HCT116 (cell line): ENCODE results near the gene ZNF845.

Source experiments
- CEBPB ChIP-seq: IDR thresholded peaks from 2 replicates; pipeline ENCODE4 v1.6.1; 2012; ENCODE audit warnings: low read depth
- EGR1 ChIP-seq: IDR thresholded peaks from 2 replicates; pipeline ENCODE4 v1.6.1; 2012; ENCODE audit warnings: low read depth
- EZH2 ChIP-seq: fragments of 200-600 bp; sonication (generic); IDR thresholded peaks from 2 replicates; pipeline ENCODE4 v1.6.1; 2017; ENCODE audit warnings: antibody characterized with exemption, mixed run types
- EZH2phosphoT487 ChIP-seq: fragments of 200-600 bp; IDR thresholded peaks from 2 replicates; pipeline ENCODE4 v1.6.1; 2018; ENCODE audit warnings: antibody characterized with exemption, borderline replicate concordance
- POLR2AphosphoS5 ChIP-seq: IDR thresholded peaks from 2 replicates; pipeline ENCODE4 v1.6.1; 2011; ENCODE audit warnings: mild to moderate bottlenecking, low read depth, low read length, moderate library complexity
- RAD21 ChIP-seq: IDR thresholded peaks from 2 replicates; pipeline ENCODE4 v1.6.1; 2012; ENCODE audit warnings: low read depth, mild to moderate bottlenecking
- SIN3A ChIP-seq: IDR thresholded peaks from 2 replicates; pipeline ENCODE4 v1.6.1; 2012; ENCODE audit warnings: low read depth
- SRF ChIP-seq: IDR thresholded peaks from 2 replicates; pipeline ENCODE4 v1.6.1; 2012; ENCODE audit warnings: low read depth
- YY1 ChIP-seq: IDR thresholded peaks from 2 replicates; pipeline ENCODE4 v1.6.1; 2011; ENCODE audit warnings: low read length, low read depth, moderate library complexity, mild to moderate bottlenecking; ENCODE audit not compliant: insufficient replicate concordance; ENCODE audit errors: extremely low read depth
- TF ChIP-seq, protein P1 (sequence below): IDR thresholded peaks from 2 replicates; pipeline ENCODE4 v1.6.1; 2012
- TF ChIP-seq, protein P2 (sequence below), 3 experiments: fragments of 200-600 bp in 1 of 3; sonication (generic) in 1 of 3; IDR thresholded peaks in 2 of 3; conservative IDR thresholded peaks in 1 of 3; 2 replicates each; pipeline ENCODE4 v1.5.1; 2012 to 2017; ENCODE audit warnings: low read depth in 2 of 3, low read length in 2 of 3, antibody characterized with exemption in 1 of 3, borderline replicate concordance in 1 of 3, control low read depth in 1 of 3, mild to moderate bottlenecking in 1 of 3, mixed read lengths in 1 of 3, mixed run types in 1 of 3, moderate library complexity in 1 of 3; ENCODE audit not compliant: insufficient read depth in 1 of 3
- TF ChIP-seq, protein P3 (sequence below): IDR thresholded peaks from 2 replicates; pipeline ENCODE4 v1.6.1; 2012; ENCODE audit warnings: low read depth

DNA sequence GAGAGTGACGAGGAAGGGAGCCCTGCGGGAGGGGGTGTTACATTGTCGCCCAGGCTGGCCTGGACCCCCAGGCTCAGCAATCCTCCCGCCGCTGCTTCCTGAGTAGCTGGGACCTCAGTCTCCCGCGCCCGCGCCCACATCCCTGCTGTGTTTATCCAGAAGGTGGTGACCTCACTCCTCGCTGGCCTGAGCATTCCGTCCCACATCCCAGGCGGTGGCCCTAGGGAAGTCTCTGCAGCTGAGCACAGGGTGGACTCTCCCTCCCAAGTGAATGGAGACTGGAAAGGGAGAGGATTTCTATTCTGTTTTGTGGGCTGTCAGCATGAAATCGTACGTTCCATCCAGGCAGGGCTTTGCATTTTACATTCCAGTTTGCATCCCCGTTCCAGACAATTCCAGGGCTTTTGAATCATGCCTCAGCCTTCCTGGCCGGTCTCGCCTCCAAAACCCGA, 61.0 kb downstream of the ZNF845 start:
- TF ChIP-seq EZH2 (no peak), POLR2AphosphoS5 (no peak), EGR1 (no peak), SRF (no peak), YY1 (no peak), EZH2phosphoT487 (no peak), RAD21 (no peak), CEBPB (no peak), SIN3A (no peak)
- TF ChIP-seq, protein P1, sequence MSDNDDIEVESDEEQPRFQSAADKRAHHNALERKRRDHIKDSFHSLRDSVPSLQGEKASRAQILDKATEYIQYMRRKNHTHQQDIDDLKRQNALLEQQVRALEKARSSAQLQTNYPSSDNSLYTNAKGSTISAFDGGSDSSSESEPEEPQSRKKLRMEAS = no peak
- TF ChIP-seq, protein P2, sequence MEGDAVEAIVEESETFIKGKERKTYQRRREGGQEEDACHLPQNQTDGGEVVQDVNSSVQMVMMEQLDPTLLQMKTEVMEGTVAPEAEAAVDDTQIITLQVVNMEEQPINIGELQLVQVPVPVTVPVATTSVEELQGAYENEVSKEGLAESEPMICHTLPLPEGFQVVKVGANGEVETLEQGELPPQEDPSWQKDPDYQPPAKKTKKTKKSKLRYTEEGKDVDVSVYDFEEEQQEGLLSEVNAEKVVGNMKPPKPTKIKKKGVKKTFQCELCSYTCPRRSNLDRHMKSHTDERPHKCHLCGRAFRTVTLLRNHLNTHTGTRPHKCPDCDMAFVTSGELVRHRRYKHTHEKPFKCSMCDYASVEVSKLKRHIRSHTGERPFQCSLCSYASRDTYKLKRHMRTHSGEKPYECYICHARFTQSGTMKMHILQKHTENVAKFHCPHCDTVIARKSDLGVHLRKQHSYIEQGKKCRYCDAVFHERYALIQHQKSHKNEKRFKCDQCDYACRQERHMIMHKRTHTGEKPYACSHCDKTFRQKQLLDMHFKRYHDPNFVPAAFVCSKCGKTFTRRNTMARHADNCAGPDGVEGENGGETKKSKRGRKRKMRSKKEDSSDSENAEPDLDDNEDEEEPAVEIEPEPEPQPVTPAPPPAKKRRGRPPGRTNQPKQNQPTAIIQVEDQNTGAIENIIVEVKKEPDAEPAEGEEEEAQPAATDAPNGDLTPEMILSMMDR (IDR thresholded peaks at IDR 0.05 in 2 of 3, conservative IDR thresholded peaks at IDR 0.05 in 1 of 3; ENCODE audit: borderline replicate concordance in 1 of 3, insufficient read depth in 1 of 3, low read depth in 2 of 3, low read length in 2 of 3) = no peak
- TF ChIP-seq, protein P3, sequence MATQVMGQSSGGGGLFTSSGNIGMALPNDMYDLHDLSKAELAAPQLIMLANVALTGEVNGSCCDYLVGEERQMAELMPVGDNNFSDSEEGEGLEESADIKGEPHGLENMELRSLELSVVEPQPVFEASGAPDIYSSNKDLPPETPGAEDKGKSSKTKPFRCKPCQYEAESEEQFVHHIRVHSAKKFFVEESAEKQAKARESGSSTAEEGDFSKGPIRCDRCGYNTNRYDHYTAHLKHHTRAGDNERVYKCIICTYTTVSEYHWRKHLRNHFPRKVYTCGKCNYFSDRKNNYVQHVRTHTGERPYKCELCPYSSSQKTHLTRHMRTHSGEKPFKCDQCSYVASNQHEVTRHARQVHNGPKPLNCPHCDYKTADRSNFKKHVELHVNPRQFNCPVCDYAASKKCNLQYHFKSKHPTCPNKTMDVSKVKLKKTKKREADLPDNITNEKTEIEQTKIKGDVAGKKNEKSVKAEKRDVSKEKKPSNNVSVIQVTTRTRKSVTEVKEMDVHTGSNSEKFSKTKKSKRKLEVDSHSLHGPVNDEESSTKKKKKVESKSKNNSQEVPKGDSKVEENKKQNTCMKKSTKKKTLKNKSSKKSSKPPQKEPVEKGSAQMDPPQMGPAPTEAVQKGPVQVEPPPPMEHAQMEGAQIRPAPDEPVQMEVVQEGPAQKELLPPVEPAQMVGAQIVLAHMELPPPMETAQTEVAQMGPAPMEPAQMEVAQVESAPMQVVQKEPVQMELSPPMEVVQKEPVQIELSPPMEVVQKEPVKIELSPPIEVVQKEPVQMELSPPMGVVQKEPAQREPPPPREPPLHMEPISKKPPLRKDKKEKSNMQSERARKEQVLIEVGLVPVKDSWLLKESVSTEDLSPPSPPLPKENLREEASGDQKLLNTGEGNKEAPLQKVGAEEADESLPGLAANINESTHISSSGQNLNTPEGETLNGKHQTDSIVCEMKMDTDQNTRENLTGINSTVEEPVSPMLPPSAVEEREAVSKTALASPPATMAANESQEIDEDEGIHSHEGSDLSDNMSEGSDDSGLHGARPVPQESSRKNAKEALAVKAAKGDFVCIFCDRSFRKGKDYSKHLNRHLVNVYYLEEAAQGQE = no peak
